ENCODE measurements around the gene CA14.
A peak's percentile ranks its signal among the peaks of the same experiment; 100 is the strongest.
"Not testable (repeated sequence)": the region's sequence is repeated elsewhere in the genome, so short reads cannot be mapped to it uniquely, and the experiment has no call there.

Gene CA14

DNA sequence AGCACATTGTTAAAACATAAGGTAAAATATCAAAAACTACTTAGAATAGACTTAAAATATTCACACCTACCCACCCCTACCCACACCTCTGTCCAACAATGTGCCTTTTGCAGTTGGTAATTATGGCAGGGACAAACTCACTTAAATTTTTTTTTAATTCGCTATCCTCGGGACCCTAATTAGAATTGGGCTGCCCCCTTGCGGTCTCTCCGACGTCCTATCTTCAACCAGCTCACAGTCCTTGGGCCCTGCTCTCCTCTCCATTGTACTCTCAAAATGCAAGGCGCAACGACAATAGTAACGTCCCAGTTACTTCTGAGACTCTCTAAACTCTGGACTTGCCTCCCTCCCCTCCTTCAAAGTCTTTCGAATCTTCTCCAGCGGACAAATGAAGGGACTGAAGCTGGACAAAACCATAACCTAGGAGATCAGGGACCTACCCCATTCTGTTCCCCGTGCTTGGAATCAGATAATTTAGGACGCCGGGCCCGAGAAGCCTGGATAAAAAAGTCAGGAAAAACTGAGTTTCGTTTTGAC, 23.7 kb downstream of the CA14 start:
- DNase-seq (ENCODE audit: low spot score), result peak; percentile 65

DNA sequence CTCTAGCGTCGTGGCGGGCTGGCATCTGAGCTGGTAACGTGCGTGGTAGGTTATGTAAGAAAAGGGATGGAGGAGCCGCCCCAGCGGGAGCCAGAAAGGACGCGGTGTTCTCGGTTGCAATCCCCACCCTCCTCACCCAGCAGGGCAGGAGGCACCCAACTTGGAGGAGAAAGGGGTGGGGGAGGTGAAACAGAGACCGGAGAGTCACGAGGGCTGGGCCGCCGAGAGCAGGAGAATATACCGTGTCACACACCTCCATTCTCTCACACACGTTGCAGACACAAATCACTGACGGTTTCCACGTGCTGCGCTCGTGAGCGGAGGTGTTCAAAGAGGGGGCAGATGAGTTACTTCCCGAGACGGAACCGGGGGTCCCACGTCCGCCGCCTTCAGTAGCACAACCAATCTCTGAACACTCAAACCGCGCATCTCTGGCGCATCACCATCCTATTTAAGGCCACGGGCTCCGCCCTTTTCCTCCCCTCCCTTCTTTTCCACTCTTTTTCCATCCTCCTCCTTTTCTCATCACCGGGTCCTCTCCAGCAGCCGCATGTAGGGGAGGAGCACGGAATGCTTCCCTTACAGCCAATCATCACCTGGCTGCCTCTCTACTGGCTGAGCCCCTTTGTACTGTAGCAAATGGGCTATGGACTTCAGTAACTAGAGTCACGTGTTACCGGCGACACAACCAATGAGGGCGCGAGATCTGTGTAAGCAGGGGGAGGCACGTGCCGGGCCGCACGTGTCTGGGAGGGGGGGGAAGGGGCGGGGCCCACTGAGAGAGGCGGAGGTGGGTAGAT, 24.4 kb downstream of the CA14 start, which contains the start of gene CIART:
CIART (plus strand) TSS at position 797 of the 800 bp plus-strand sequence. CDS start 714 bp downstream, outside the sequence.
- DNase-seq (ENCODE audit: low spot score), result peak; percentile 81

DNA sequence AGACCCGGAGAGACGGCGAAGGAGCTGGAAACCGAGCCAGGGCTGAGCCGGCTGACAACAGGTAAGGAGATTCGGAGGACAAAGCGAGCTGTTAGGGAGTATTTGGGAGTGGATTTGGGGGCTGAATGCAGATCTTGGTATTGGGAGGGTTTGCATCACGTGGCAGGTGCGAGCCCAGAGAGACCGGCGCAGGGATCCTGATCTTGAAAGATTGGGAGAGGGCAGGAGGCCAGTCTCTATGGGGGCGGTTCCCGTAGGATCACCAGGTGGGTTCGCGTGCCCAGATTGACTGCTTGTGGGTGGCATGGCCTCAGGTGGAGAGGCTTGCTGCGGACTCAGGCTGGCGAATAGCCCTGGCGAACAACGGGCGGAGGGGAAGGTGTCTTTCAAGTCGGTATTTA, 25.0 kb downstream of the CA14 start:
- no peak for DNase-seq (ENCODE audit: low spot score)

DNA sequence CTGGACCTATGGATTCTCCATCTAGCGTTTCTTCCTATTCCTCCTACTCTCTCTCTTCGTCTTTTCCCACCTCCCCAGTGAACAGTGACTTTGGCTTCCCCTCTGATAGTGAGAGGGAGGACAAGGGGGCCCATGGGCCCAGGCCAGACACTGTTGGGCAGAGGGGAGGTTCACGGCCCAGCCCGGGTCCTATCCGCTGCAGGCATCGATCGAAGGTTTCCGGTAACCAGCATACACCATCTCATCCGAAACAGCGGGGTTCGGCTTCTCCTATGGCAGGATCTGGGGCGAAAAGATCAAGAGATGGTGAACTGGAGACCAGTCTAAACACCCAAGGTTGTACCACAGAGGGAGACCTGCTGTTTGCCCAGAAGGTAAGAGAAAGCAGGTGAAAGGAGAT, 25.7 kb downstream of the CA14 start:
- DNase-seq (ENCODE audit: low spot score), result no peak

DNA sequence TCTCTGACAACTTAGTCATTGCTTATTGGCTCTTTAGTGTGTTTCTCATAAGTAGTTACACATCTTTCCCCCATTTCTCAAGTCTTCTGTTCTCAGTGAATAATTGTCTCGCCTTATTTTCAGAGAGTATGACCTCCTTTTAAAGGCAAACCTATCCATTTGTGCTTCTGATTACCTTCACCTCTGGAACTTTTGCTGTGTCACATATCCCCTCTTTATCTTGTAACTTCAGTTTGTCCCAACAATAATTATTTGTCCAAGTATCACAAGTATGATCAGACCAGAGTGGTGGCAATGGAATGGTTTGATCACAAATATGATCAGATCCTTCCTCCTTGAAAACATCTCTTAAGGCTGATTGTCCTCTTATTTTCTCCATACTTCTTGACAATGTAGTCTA, 30.8 kb downstream of the CA14 start:
- no peak for DNase-seq (ENCODE audit: low spot score)

- no peak for DNase-seq (ENCODE audit: low spot score)
Measured at GRCh38 chr1:150288822-150289221, 31.2 kb downstream of the CA14 start.

DNA sequence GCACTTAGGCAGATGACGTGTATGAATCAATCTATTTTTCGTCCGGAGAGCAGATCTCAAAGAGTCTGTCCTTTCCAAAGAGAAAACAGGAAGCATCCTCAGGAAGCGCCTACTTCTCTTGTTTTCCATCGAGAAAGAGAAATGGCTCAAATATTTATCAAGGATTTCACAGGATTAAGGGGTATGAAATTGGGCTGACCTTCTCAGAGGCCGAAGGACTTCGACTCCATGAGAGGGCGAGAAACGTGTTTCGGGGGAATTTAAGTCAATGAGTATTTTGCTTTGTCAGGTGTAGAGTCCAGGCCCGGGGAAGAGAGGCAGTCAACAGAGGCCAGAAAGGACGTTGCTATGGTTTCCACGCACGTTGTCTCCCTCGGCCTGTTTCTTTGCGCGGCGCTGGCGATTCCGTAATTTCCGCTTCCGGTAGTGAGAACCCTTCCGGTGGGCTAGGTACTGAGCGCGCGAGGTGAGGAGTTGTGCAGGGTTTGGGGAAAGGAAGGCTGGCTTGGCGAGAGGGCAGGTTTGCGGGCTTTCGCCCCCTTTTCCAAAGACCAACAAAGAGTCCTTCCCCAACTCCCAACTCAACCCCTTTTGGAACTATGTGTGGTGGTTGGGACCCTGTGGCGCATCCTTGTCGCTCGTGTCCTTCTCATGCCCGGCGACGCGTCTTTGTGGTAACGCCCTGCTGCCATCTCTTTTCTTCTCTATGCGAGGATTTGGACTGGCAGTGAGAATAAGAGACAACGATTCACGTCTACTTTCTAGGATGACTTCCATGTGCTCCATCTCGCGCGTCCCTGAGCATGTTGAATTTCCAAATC, 36.1 kb downstream of the CA14 start, which contains the start of gene MRPS21:
MRPS21 (plus strand) TSS at position 429 of the 821 bp plus-strand sequence. CDS start 506 bp downstream, outside the sequence.
- peak; percentile 88 for DNase-seq (ENCODE audit: low spot score)

DNA sequence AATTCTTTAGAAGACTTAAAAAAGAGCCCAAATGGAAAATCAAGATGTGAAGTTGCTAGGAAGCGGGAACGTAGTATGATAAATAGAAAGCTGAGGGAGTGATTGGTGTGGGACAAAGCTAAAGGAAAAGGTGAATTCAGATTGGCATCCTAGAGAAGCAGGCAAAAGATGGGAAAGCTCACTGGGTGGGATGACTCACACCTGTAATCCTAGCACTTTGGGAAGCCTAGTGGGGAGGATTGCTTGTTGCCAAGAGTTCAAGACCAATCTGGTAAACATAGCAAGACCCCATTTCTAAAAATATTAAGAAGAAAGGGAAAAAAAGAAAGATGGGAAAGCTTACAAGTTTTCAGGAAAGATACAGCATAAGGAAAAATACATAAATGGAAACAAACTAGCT, 37.9 kb downstream of the CA14 start:
- DNase-seq (ENCODE audit: low spot score), result no peak

GRCh38 chr1:150299716-150300115, 42.1 kb downstream of the CA14 start:
- DNase-seq (ENCODE audit: low spot score), result no peak

- DNase-seq (ENCODE audit: low spot score), result no peak
Measured at GRCh38 chr1:150302338-150302737, 44.8 kb downstream of the CA14 start.

- DNase-seq (ENCODE audit: low spot score), result no peak
Measured at GRCh38 chr1:150302902-150303301, 45.3 kb downstream of the CA14 start.

GRCh38 chr1:150308585-150308984, 51.0 kb downstream of the CA14 start:
- not testable (repeated sequence) for DNase-seq (ENCODE audit: low spot score)

- DNase-seq (ENCODE audit: low spot score), result no peak
Measured at GRCh38 chr1:150309758-150310508, 52.4 kb downstream of the CA14 start.

DNA sequence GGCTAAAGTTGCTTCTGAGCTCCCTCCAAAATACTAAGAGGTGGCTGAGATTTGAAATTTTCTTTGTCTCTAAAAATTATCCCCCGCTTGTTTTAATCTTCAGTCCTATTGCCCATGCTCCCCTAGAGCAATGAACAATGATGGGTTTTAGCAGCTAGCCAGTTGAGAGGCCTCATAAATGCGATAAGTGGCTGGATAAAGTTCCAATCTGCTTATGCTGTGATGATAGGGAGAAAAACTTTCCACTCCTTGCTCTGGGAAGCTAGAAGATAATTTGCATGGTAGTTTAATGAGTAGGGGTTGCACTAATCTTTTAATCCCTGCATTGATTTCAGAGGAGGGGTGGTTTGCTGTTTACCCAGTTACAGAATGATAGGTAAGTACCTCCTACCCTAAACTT, 54.2 kb downstream of the CA14 start:
- no peak for DNase-seq (ENCODE audit: low spot score)

All from hematopoietic multipotent progenitor cell treated with erythropoietin and hydrocortisone succinate and interleukin-3 and kit ligand, for 15 days (in vitro differentiated cells).